SJSA1 (cell line): ENCODE measurements around the gene SOCS1. TPM values are rescaled to one million over a fixed set of nuclear protein-coding genes. Genes with fewer than 3 reads are reported as not detected.
"Not testable (repeated sequence)": the region's sequence is repeated elsewhere in the genome, so short reads cannot be mapped to it uniquely, and the experiment has no call there.

Source experiments
- DNase-seq, 2 experiments: peaks; one replicate each; pipeline ENCODE4 v3.0.0-alpha.2; 2015 to 2020; ENCODE audit warnings: low spot score in 2 of 2, low read depth in 1 of 2
- H3K27ac ChIP-seq: fragments of 250-450 bp; sonication (Bioruptor Pico); 2 replicates; pipeline ENCODE4 v1.5.1; 2020; ENCODE audit warnings: mild to moderate bottlenecking, moderate library complexity
- H3K27me3 ChIP-seq: fragments of 250-450 bp; sonication (Bioruptor Pico); replicated peaks from 2 replicates; pipeline ENCODE4 v1.5.1; 2020; ENCODE audit warnings: mild to moderate bottlenecking, moderate library complexity
- H3K36me3 ChIP-seq: fragments of 250-450 bp; sonication (Bioruptor Pico); 2 replicates; pipeline ENCODE4 v1.5.1; 2020; ENCODE audit warnings: mild to moderate bottlenecking
- H3K4me1 ChIP-seq: fragments of 250-450 bp; sonication (Bioruptor Pico); replicated peaks from 2 replicates; pipeline ENCODE4 v1.6.1; 2021; ENCODE audit warnings: mild to moderate bottlenecking
- H3K4me3 ChIP-seq: fragments of 250-450 bp; sonication (Bioruptor Pico); 2 replicates; pipeline ENCODE4 v1.5.1; 2020; ENCODE audit warnings: mild to moderate bottlenecking
- H3K9me3 ChIP-seq: fragments of 250-450 bp; sonication (Bioruptor Pico); replicated peaks from 2 replicates; pipeline ENCODE4 v1.5.1; 2020; ENCODE audit warnings: mild to moderate bottlenecking
- total RNA-seq: library from RNA; depleted of rRNA; stranded (reverse); fragments of >200 nt; shearing (Covaris generic); gene quantifications from 2 replicates; pipeline ENCODE4 v1.2.3, GENCODE V29; 2014; rRNA removed

The SOCS1 gene, protein sequence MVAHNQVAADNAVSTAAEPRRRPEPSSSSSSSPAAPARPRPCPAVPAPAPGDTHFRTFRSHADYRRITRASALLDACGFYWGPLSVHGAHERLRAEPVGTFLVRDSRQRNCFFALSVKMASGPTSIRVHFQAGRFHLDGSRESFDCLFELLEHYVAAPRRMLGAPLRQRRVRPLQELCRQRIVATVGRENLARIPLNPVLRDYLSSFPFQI
- 8.1 and 9.0 TPM in 2 replicates for total RNA-seq

DNA sequence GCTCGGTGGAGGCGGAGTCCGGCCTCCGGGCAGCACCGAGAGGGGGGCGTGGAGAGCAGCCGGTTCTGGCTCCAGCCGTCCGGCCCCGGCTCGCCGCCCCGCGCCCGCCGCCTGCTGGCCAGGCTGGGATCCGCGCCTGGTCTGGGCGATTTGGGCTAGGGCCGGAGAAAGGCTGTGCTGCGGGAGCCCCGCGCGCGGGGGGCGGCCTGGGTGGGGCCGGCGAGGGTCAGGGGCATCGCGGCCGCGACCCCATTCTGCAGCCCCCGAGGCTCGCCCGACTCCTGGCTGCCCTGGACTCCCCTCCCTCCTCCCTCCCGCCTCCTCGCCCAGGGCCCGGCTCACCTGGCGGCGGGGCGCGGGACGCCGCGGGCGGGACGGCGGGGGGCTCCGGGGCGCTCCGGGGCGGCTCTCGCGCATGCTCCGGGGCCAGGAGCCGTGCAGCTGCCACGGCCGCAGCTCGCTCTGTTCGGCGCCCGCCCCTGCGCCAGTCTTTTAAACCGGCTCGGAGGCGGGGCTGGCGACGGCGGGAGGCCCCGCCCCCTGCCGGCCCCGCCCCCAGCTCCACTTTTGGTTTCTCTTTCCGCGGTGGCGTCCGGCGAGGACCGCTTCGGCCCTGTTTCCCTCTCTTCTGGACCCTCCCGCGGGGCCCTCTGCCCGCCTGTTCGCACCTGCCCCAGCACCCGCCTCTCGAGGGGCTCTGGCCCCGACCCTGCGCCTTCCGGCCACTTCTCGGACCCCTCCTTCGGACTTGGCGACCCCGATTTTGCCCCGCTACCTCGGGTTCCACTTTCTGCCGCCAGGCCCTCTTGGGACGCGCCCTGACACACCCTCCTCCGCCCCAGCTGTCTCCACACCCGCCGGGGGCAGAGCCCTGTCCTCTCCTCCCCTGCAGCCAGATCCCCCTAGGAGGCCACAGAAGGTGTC is at the start of gene SOCS1:
Gene SOCS1 (minus strand): TSS at position 468 of the 924 bp plus-strand sequence. CDS start 726 bp downstream, outside the sequence.
- H3K4me1 ChIP-seq = peaks cover 57% of the 10 kb centered on the region
- H3K27ac ChIP-seq = peak within 1 kb of the TSS; percentile 96
- peak within 1 kb of the TSS; percentile 80 for H3K4me3 ChIP-seq
- H3K9me3 ChIP-seq = no peaks in the 10 kb centered on the region
- no peaks in the 10 kb centered on the region for H3K27me3 ChIP-seq
- peak; percentile 88 to 97 for DNase-seq
- H3K36me3 ChIP-seq = peaks cover 49% of the 10 kb centered on the region

DNA sequence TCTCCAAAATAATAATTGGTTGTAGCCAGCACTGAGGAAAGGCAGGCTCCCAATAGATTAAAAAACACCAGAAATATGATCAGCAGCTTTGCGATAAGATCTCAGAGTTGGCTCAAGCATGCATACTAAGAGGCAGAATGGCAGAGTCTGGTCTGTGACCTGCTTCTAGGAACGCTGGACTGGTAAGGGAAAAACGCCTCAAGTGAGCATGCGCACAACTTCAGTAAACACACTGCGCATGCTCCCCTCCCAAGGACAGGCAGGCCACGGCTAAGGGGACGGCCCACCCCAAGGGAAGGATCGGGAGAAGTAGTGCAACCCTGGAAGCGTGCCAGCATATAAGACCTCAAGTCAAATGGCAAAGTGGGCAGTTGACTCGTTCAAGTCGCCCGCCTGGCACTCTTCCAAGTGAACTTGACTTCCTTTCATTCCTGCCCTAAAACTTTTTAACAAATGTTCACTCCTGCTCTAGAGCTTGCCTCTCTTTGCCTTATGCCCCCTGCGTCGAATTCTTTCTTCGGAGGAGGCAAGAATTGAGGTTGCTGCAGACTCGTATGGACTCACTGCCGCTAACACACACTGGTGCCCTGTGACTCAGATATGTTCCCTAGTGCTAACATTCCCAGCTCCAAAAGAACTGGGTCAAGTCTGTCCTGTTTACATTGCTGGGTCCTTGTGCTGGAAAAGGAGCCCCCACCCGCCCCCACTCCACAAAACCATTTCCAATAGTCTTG is 47.6 kb upstream of the SOCS1 start:
- no peak overlapping the region for H3K27ac ChIP-seq
- peaks cover 18% of the 10 kb centered on the region for H3K4me1 ChIP-seq
- no peak for DNase-seq
- no peak overlapping the region for H3K4me3 ChIP-seq
- no peaks in the 10 kb centered on the region for H3K27me3 ChIP-seq
- H3K36me3 ChIP-seq = no peaks in the 10 kb centered on the region
- no peaks in the 10 kb centered on the region for H3K9me3 ChIP-seq

DNA sequence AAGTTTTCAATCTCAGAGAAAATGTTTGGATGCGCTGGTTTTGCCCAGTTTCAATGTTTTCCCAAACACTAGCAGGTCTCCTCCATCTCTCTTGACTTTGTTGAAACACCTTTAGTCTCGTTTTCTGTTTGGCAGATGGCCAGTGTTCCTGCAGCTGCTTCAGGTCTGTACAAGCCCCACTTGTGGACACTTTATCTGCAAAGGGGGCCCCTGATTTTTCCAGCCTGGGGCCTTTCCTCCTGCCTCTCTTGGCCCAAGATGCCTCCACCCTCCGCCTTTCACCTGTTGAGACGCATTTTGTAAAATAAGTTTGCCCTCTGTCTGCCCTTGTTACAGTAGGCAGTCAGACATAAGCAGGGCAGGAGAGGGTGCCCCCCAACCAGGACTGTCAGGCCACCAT is 47.0 kb upstream of the SOCS1 start:
- no peak for DNase-seq
- Histone ChIP-seq H3K4me3 (no peak overlapping the region), H3K9me3 (no peaks in the 10 kb centered on the region), H3K27ac (no peak overlapping the region), H3K27me3 (no peaks in the 10 kb centered on the region), H3K4me1 (peaks cover 18% of the 10 kb centered on the region), H3K36me3 (no peaks in the 10 kb centered on the region)

DNA sequence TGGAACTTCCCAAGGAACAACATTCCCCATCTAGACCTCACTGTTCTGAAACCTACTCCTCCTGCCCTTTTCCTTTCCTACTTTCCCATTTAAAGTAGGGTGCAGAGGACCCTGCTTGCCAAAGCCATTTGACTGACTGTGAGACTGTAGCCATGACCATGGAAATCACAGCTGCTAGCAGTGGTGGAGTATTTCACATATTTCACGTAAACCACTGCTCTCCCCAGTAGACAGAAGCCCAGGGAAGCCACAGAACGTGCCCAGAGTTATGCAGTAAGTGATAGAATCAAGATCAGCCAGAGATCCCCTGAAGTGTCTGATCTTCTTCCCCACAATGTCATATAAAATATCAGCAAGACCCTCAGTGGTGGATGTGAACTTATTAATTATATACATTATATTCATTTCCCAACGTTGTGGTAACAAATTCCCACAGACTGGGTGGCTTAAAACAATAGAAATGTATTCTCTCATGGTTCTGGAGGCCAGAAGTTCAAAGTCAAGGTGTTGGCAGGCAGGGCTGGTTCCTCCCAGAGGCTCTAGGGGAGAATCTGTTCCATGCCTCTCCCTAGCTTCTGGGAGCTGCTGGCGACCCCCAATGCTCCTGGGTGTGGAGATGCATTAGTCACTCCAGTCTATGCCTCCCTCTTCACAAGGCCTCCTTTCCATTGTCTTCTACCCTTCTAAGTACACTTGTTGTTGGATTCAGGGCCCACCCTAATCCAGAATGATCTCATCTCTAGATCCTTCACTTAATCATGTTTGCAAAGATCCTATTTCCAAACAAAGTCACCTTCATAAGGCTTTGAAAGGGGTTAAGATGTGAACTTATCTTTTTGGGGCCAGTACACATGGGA is 45.9 kb upstream of the SOCS1 start:
- Histone ChIP-seq H3K9me3 (no peaks in the 10 kb centered on the region), H3K36me3 (no peaks in the 10 kb centered on the region), H3K4me1 (peaks cover 29% of the 10 kb centered on the region), H3K27ac (no peak overlapping the region), H3K27me3 (no peaks in the 10 kb centered on the region), H3K4me3 (no peak overlapping the region)
- DNase-seq = no peak

DNA sequence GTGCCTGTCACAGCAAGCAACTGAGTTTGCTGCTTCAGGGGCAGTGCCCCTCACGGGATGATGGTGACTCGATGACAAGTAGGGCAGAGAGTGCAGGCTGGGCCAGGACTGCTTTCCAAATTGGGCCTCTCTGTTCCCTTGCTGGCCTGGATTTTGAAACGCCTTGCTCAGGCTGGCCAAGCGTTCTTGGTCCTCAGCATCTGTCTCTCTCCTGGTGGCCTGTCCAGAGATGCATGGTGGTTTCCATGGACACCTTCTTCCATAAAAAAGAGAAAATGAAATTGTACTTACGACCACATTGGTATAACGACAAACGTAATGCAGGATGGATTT is 44.5 kb upstream of the SOCS1 start:
- no peaks in the 10 kb centered on the region for H3K36me3 ChIP-seq
- no peak overlapping the region for H3K27ac ChIP-seq
- no peak overlapping the region for H3K4me3 ChIP-seq
- peaks cover 37% of the 10 kb centered on the region for H3K4me1 ChIP-seq
- DNase-seq = no peak
- H3K9me3 ChIP-seq = no peaks in the 10 kb centered on the region
- H3K27me3 ChIP-seq = no peaks in the 10 kb centered on the region

DNA sequence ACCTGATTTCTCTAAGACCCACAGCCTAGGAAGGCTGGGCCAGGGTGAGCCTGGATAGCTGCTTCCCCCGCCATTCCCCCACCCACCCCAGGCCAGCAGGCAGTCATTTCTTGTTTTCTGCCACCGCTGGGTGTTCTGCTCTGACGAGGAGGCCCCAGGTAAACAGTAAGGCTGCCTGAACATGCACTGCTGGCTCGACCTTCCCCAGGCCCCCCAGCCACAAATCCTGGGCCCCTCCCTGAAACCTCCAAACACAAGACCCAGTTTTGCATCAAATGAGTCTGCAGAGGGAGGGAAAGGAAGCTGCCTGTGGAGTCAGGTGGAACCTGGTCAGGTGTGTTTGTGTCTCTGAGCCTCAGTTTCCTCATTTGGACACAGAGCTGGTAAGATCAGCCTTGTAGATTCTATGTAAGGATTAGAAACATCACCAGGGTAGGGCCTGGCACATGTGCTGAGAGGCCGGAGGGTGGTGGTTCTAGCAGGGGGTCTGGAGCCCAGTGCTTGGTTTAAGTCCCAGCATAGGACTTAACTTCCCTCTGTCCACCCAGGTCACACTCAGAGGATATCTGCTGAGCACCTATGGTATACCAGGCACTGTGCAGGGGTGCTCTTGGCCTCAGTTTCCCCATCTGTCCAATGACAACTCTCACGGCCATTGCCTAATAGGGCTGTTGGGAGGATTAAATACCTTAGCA is 44.0 kb upstream of the SOCS1 start:
- Histone ChIP-seq H3K36me3 (no peaks in the 10 kb centered on the region), H3K4me1 (peaks cover 37% of the 10 kb centered on the region), H3K27ac (no peak overlapping the region), H3K9me3 (no peaks in the 10 kb centered on the region), H3K27me3 (no peaks in the 10 kb centered on the region), H3K4me3 (no peak overlapping the region)
- DNase-seq = no peak

DNA sequence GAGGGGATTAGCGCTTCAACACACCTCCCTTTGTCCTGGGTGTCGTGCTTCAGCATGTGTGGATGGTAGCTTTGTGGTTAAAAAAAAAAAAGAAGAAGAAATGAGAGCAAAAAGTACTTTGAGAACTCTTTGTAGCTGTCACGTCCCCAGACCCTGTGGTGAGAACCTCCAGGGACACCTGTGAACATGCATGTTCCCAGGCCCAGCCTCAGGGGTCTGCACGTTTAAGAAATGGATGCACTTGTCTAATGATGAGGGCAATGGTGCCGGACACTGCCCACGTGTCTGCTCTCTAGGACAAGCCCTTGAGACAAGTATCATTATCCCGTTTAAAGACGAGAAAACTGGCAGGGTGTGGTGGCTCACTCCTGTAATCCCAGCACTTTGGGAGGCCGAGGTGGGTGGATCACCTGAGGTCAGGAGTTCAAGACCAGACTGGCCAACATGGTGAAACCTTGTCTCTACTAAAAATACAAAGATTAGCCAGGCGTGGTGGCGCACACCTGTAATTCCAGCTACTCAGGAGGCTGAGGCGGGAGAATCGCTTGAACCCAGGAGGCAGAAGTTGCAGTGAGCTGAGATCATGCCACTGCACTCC is 43.0 kb upstream of the SOCS1 start:
- not testable (repeated sequence) for DNase-seq, H3K4me3 ChIP-seq, H3K36me3 ChIP-seq, H3K27ac ChIP-seq, H3K9me3 ChIP-seq, H3K27me3 ChIP-seq
- peaks cover 35% of the 10 kb centered on the region for H3K4me1 ChIP-seq

DNA sequence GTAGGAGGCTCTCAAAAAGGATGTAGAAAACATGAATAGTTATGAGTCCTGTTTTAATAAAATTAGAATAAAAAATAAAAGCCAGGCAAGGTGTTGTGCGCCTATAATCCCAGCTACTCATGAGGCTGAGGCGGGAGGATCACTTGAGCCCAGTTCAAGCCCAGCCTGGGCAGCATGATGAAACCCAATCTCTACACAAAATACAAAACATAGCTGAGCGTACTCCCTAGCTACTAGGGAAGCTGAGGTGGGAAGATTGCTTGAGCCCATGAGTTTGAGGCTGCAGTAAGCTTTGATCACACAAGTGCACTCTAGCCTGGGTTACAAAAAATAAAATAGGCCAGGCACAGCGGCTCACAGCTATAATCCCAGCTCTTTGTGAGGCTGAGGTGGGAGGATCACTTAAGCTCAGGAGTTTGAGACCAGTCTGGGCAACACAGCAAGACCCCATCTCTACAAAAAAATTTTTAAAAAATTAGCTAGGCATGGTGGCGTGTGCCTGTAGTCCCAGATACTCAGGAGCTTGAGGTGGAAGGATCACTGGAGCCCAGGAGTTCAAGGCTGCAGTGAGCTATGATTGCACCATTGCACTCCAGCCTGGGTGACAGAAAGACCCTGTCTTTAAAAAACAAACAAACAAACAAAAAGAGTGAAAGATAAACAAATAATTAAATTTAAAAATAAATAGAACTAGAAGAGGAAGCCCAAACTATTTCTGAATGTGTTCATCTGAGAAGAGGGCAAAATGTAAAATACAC is 42.3 kb upstream of the SOCS1 start:
- no peak for DNase-seq
- H3K27me3 ChIP-seq = no peaks in the 10 kb centered on the region
- H3K36me3 ChIP-seq = no peaks in the 10 kb centered on the region
- H3K4me1 ChIP-seq = peaks cover 29% of the 10 kb centered on the region
- no peak overlapping the region for H3K4me3 ChIP-seq
- no peak overlapping the region for H3K27ac ChIP-seq
- no peaks in the 10 kb centered on the region for H3K9me3 ChIP-seq

DNA sequence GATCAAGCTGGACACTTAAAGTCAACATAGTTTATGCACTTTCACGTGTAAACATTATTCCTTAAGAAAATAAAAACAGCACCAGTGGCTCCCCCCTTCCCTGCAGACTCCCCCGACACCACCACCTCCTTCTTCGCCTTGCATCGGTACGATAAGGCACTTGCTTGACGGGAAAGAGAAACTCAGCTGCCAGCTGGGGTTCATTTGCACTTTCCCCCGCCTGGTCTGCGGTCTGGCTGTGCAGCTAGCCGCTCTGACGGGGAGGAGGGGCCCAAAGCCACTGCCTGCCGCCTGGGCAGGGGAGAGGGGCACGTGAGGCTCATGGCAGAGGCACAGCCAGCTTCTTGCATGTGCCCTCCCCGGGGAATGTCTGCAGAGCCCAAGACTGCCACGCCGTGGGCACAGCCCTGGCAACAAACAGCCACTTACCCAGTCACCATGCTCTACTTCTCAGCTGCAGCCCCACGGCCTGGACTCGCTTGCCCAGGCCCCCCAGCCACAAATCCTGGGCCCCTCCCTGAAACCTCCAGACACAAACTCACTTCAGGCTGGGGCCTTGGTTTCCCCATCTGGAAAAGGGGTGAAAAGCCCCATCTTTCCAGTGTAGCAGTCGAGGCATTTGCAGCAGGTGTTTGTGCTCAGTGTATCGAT is 41.6 kb upstream of the SOCS1 start:
- no peaks in the 10 kb centered on the region for H3K9me3 ChIP-seq
- no peak overlapping the region for H3K27ac ChIP-seq
- H3K36me3 ChIP-seq = no peaks in the 10 kb centered on the region
- DNase-seq = peak; percentile 52 to 66
- H3K4me1 ChIP-seq = peaks cover 29% of the 10 kb centered on the region
- 0 out of 2 replicates have a peak overlapping the region, but pooled peaks have one; percentile 5 for H3K4me3 ChIP-seq
- H3K27me3 ChIP-seq = no peaks in the 10 kb centered on the region

DNA sequence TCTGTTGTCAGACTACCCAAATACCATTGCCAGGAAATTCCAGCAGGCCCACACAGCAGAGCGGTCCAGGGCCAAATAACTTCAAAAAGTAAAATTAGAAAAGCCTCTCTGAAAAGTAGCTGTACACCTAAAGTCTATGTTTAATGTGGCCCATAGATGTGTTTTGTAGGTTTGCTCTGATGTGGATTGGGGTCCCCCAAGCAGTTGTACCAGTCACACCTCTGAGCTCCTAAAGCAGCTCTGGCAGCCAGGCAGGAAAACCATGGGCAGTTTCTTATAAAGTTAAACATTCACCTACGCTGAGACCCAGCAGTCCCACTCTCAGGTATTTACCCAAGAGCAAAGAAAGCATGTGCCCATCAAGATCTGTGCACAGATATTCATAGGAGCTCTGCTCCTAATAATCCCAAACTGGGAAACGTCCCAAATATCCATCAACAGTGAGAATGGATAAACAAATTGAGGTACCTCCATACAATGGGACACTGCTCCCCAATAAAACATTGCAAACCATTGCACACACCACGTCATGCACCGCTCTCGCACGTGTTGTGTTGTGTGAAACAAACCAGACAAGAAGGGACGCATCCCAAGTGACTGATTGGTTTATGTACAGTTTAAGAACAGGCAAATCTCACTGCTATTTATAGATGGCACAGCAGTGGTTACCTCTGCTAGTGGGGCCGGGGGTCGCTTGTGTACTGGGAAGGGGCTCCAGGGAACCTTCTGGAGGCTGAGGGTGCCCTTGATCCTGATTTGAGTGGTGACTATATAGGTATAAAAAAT is 40.9 kb upstream of the SOCS1 start:
- H3K36me3 ChIP-seq = no peaks in the 10 kb centered on the region
- H3K27ac ChIP-seq = no peak overlapping the region
- no peak overlapping the region for H3K4me3 ChIP-seq
- no peaks in the 10 kb centered on the region for H3K27me3 ChIP-seq
- H3K4me1 ChIP-seq = peaks cover 23% of the 10 kb centered on the region
- H3K9me3 ChIP-seq = no peaks in the 10 kb centered on the region
- no peak for DNase-seq

DNA sequence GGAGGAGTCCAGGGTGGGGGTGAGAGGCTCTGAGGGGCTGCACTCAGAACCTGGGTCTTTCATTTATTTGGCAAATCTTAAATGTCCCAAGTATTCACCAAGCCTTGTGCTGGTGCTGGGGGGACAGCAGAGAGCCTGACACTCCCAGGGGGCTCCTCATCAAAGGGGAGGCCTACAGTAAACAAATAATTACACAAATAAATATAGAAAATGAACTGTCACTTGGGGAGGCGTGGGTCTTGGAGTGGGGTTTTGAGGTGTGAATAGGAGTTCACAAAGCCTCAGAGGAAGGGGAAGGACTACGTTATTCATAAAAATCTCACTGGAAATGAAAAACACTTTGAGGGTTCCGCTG is 40.3 kb upstream of the SOCS1 start:
- Histone ChIP-seq H3K4me1 (peaks cover 19% of the 10 kb centered on the region), H3K4me3 (no peak overlapping the region), H3K36me3 (no peaks in the 10 kb centered on the region), H3K27ac (no peak overlapping the region), H3K9me3 (no peaks in the 10 kb centered on the region), H3K27me3 (no peaks in the 10 kb centered on the region)
- DNase-seq = no peak
